GM10248 (cell line): Measurements from ENCODE around the gene ALOX5.

Experiments
- CTCF ChIA-PET: fragments of 300-600 bp; sonication (Branson Sonifier 250); formaldehyde crosslinking; extraction: SDS; loops from one replicate; lab custom pipeline; 2021; ENCODE audit warnings: antibody characterized with exemption; lab: Yijun Ruan, JAX
- POLR2A ChIA-PET: fragments of 350-650 bp; sonication (Branson Sonifier 250); formaldehyde crosslinking; extraction: SDS; loops from one replicate; lab custom pipeline; 2020; ENCODE audit warnings: antibody characterized with exemption; lab: Yijun Ruan, JAX
- DNase-seq: peaks from one replicate; pipeline ENCODE4 v3.0.0; 2012; ENCODE audit errors: extremely low spot score
- TF ChIP-seq, protein P1 (sequence below): IDR thresholded peaks from 2 replicates; pipeline ENCODE4 v1.5.1; 2012; ENCODE audit warnings: mild to moderate bottlenecking, low read depth; ENCODE audit errors: extremely low read depth, missing control alignments, control extremely low read depth

The ALOX5 gene

DNA sequence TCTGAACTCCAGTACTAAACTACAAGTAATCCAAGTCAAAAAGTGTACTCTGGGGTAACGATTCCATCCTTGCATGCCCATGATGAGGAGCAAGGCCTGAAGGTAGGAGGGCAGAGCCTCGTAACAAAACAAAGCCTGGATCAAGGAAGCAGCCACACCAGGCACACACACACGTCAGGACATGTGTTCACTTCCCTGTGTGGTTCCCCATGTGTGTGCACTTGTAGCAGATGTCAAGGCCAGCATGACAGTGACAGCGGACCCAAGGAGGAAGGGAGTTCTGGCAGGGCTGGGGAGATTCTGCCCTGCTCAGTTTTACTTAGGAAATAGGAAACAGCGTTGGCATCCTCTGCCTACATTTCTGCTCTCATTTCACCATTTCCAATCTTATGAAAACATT is 92.8 kb downstream of the ALOX5 start:
- CTCF ChIA-PET, result interaction anchor here (1.1 to 3.0 kb wide), 4 partner anchors 8 to 206 kb away, joined by 3 to 39 read pairs (median 3); partner anchors contain the start of gene ZFAND4
- TF ChIP-seq, protein P1, sequence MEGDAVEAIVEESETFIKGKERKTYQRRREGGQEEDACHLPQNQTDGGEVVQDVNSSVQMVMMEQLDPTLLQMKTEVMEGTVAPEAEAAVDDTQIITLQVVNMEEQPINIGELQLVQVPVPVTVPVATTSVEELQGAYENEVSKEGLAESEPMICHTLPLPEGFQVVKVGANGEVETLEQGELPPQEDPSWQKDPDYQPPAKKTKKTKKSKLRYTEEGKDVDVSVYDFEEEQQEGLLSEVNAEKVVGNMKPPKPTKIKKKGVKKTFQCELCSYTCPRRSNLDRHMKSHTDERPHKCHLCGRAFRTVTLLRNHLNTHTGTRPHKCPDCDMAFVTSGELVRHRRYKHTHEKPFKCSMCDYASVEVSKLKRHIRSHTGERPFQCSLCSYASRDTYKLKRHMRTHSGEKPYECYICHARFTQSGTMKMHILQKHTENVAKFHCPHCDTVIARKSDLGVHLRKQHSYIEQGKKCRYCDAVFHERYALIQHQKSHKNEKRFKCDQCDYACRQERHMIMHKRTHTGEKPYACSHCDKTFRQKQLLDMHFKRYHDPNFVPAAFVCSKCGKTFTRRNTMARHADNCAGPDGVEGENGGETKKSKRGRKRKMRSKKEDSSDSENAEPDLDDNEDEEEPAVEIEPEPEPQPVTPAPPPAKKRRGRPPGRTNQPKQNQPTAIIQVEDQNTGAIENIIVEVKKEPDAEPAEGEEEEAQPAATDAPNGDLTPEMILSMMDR, result no peak
- DNase-seq, result no peak
- POLR2A ChIA-PET, result no interaction called here

DNA sequence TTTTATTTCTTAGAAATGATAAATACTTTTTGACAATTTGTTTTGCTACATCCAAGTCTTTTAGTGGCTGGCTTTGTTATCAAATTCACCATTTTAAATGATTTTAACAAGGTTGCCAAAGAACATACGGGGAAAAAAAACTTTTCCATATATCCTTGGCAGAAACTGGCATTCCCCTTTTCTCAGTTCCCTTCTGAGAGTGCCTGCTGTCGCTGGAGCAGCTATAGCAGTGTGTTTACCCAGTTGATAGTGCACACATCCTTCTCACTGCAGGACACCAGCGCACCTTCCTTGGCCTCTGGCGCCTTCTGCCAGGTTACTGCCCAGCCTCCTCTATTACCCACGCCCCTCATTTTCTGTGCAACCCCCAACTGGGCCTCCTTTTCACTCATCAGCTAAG is 94.1 kb downstream of the ALOX5 start:
- TF ChIP-seq, protein P1, result no peak
- ChIA-PET CTCF (interaction anchor here (0.9 to 1.4 kb wide), 4 partner anchors 9 to 204 kb away, joined by 3 read pairs; no protein-coding TSS in a partner anchor), POLR2A (no interaction called here)
- DNase-seq, result no peak

DNA sequence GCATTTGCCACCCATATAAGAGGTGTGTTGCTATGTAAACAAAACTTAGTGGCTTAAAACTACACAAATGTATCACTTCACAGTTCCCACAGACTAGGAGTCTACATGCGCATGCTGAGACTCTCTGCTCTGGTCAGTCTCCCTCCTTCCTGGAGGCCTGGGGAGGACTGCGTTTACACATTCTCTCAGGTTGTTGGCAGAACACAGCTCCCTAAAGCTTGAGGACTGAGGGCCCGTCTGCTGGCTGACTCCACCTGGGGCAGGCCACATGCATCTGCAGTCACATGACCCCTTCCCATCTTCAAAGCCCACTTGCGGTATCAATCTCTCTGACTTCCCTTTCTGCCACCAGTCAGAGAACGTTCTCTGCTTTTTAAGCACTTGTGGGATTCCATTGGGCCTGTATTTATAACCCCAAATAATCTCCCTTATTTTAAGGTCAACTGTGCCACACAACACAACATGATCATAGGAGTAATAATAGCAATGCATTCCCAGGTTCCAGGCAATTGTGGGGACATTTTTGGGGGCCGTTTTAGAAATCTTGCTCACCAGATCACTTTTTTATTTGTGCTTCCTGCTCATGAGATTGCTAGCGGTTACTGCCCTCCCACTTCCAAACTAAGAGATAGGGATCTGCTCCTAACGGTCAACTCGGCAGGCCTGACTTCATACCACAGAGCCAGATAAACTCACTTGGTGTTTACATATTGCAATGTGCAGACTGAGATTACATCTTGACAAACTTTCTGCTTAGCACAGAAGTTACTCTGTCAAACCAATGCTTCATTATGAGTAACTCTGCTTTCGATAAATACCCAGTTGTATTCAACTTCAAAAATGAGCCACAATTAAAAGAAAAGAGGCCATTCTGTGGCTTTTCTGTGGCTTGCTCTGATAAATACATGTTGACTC is 96.3 kb downstream of the ALOX5 start:
- POLR2A ChIA-PET, result no interaction called here
- TF ChIP-seq, protein P1, result no peak
- DNase-seq, result peak; percentile 39
- CTCF ChIA-PET, result no interaction called here

DNA sequence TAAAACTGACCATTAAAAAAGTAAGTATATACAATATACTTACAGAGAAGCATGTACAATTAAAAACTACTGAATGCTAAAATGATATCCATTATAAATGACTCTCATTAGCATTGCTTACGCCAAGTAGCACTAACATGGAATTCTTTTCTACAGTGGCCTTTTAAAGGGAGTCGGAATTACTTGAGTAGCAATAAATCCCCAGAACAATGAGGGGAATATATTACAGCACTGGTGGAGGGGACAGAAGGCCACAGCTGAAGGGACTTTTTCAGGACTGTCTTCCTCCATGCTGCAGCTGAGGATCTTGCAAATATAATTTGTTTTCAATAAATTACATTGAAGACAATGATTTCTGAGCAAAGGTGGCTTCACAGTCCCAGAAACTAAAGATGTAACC is 97.0 kb downstream of the ALOX5 start:
- ChIA-PET CTCF (interaction anchor here (1.7 kb wide), 1 partner anchor 11 kb away, joined by 3 read pairs; no protein-coding TSS in a partner anchor), POLR2A (no interaction called here)
- TF ChIP-seq, protein P1, result no peak
- no peak for DNase-seq

DNA sequence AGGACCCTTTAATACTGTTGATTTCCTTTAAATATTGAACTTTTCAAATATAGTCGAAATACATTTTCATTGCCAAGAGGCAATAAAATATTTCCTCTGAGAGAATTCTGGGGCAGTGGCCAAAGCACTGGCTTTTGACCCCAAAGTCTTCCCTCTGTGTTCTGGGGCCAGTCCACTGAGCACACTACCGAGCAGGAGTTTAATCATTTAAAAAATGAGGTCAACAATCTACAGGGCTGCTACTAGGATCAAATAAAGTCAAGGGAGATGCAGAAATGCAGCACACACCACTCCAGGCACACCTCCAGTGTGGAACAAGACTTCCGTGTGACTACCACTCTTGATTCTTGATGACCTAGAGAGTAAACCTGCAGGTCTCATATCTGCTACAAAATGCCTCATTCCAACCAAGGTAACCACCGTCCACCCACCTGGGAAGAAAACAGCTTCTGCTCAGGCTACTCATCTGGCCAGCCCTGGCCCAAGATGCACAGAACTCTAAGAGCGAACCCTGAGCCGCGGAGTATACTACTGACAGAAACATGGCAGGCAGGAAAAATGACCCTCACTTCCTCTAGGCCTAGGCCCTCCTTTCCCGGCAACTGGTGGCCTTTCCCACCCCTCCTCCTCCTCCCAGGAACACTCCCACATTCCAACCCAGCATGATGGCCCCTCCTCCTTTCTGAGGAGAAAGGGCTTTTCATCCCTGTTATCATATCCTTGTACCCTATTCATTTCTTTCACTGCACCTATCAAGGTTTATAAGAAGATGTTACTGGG is 97.7 kb downstream of the ALOX5 start:
- ChIA-PET POLR2A (no interaction called here), CTCF (interaction anchor here (1.4 to 6.8 kb wide), 3 partner anchors 7 to 22 kb away, joined by 3 to 29 read pairs (median 3); no protein-coding TSS in a partner anchor)
- TF ChIP-seq, protein P1, result no peak
- no peak for DNase-seq

DNA sequence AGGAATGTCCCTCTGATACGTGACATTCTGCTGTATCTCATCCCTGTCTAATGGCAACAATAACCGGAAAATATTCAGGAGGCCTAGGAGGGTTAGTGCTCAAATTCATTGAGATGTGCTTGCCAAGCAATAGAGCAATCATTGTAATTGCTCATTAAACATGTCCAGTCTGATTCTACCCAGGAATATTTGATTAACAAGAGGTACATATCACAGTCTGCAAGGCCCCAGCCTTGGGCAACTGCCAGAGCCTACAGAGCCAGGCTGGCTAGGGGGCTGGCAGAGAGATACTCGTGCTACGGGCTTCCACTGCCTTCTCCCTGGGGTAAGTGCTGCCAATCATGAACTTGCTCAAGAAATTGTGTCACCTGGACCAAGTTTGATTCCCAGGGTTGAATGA is 99.1 kb downstream of the ALOX5 start:
- TF ChIP-seq, protein P1, result no peak
- no peak for DNase-seq
- ChIA-PET CTCF (interaction anchor here (6.8 kb wide), 1 partner anchor 8 kb away, joined by 29 read pairs; no protein-coding TSS in a partner anchor), POLR2A (no interaction called here)
